ENCODE data around the gene MIEN1. TPM values are rescaled to one million over a fixed set of nuclear protein-coding genes. Genes with fewer than 3 reads are reported as not detected.
"Not testable (repeated sequence)": the region's sequence is repeated elsewhere in the genome, so short reads cannot be mapped to it uniquely, and the experiment has no call there.

The MIEN1 gene
- total RNA-seq: 10 to 100 TPM; 24.6 to 45.2 TPM

- Mint-ChIP-seq H3K36me3 (ENCODE audit: low read depth) (peaks cover 30% of the 10 kb centered on the region), H3K4me3 (peak within 1 kb of the TSS; percentile 94), H3K4me1 (peaks cover 8% of the 10 kb centered on the region), H3K27ac (peak within 1 kb of the TSS; percentile 89), H3K27me3 (no peaks in the 10 kb centered on the region), H3K9me3 (no peaks in the 10 kb centered on the region)
- ATAC-seq (replicated peaks): peak; percentile 97
Measured at GRCh38 chr17:39730095-39730921, at the start of gene MIEN1. Gene MIEN1, minus strand, starts transcription at chr17:39730532. Its CDS starts 37 bp downstream, at chr17:39730495.

- Mint-ChIP-seq H3K27ac (peak overlapping the region; percentile 95), H3K4me3 (peak overlapping the region; percentile 95), H3K9me3 (no peaks in the 10 kb centered on the region), H3K27me3 (no peaks in the 10 kb centered on the region), H3K36me3 (ENCODE audit: low read depth) (peaks cover 91% of the 10 kb centered on the region), H3K4me1 (peaks cover 47% of the 10 kb centered on the region)
- ATAC-seq (replicated peaks): peak; percentile 80
Measured at GRCh38 chr17:39777534-39778365, 47.4 kb upstream of the MIEN1 start.

DNA sequence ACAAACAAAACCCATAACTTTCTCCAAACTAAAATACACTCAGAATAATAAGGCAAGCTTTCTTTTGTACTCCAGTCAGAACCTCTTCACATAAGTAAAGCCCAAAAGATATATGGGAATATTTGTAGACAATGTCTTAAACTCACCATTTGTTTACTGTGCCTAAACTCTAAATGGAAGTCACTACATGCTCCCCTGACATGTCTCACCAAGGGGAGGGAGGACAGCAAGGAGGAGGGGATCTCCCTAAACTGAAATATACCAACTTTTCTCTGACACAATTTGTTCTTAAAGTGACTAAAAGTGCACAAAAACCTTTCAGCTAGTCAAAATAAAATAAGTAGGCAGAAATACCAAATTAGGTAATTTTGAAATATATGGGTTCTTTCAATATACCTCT is 45.9 kb upstream of the MIEN1 start:
- Mint-ChIP-seq H3K4me3 (peak overlapping the region; percentile 95), H3K4me1 (peaks cover 47% of the 10 kb centered on the region), H3K9me3 (no peaks in the 10 kb centered on the region), H3K27ac (peak overlapping the region; percentile 95), H3K36me3 (ENCODE audit: low read depth) (peaks cover 91% of the 10 kb centered on the region), H3K27me3 (no peaks in the 10 kb centered on the region)
- ATAC-seq (replicated peaks): peak; percentile 41

- no peaks in the 10 kb centered on the region for H3K9me3 Mint-ChIP-seq
- no peaks in the 10 kb centered on the region for H3K27me3 Mint-ChIP-seq
- peaks cover 95% of the 10 kb centered on the region for H3K36me3 Mint-ChIP-seq (ENCODE audit: low read depth)
- ATAC-seq (replicated peaks): peak; percentile 34
- H3K27ac Mint-ChIP-seq: peak overlapping the region; percentile 95
- peak overlapping the region; percentile 95 for H3K4me3 Mint-ChIP-seq
- H3K4me1 Mint-ChIP-seq: peaks cover 58% of the 10 kb centered on the region
Measured at GRCh38 chr17:39775031-39775430, 44.7 kb upstream of the MIEN1 start.

- H3K4me3 Mint-ChIP-seq: peak overlapping the region; percentile 95
- ATAC-seq (replicated peaks): no peak
- peaks cover 98% of the 10 kb centered on the region for H3K36me3 Mint-ChIP-seq (ENCODE audit: low read depth)
- H3K9me3 Mint-ChIP-seq: no peaks in the 10 kb centered on the region
- H3K4me1 Mint-ChIP-seq: peaks cover 60% of the 10 kb centered on the region
- H3K27ac Mint-ChIP-seq: peak overlapping the region; percentile 95
- H3K27me3 Mint-ChIP-seq: no peaks in the 10 kb centered on the region
Measured at GRCh38 chr17:39774047-39774446, 43.7 kb upstream of the MIEN1 start.

- H3K9me3 Mint-ChIP-seq: no peaks in the 10 kb centered on the region
- ATAC-seq (replicated peaks): no peak
- H3K4me1 Mint-ChIP-seq: peaks cover 67% of the 10 kb centered on the region
- H3K36me3 Mint-ChIP-seq (ENCODE audit: low read depth): peaks cover 98% of the 10 kb centered on the region
- H3K4me3 Mint-ChIP-seq: peak overlapping the region; percentile 95
- H3K27me3 Mint-ChIP-seq: no peaks in the 10 kb centered on the region
- peak overlapping the region; percentile 95 for H3K27ac Mint-ChIP-seq
Measured at GRCh38 chr17:39772987-39773934, 42.9 kb upstream of the MIEN1 start.

DNA sequence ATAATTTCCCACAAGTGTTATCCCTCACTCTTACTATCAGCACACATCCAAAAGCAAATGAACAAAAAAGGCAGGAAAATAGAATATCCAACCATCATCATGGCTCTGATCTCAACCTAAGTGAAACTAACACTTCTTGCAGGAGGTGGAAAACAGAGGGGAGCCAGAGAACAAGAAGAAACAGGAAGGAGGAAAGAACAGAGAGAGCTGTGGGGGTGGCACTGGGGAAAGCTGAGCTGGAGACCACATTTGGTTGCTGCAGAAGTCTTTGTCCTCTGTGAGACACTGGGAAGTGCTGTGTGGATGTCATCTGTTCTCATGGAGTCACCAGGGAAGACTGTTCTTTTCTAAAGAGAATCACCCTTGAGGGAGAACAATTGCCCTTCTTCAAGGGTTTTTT is 42.1 kb upstream of the MIEN1 start:
- Mint-ChIP-seq H3K4me3 (peak overlapping the region; percentile 95), H3K27me3 (no peaks in the 10 kb centered on the region), H3K36me3 (ENCODE audit: low read depth) (peaks cover 98% of the 10 kb centered on the region), H3K4me1 (peaks cover 72% of the 10 kb centered on the region), H3K9me3 (no peaks in the 10 kb centered on the region), H3K27ac (peak overlapping the region; percentile 95)
- ATAC-seq (replicated peaks): no peak

GRCh38 chr17:39769974-39770587 is 39.7 kb upstream of the MIEN1 start:
- Mint-ChIP-seq H3K27me3 (no peaks in the 10 kb centered on the region), H3K27ac (peak overlapping the region; percentile 95), H3K36me3 (ENCODE audit: low read depth) (peaks cover 98% of the 10 kb centered on the region), H3K4me1 (peaks cover 79% of the 10 kb centered on the region), H3K4me3 (peak overlapping the region; percentile 95), H3K9me3 (no peaks in the 10 kb centered on the region)
- ATAC-seq (replicated peaks): peak; percentile 80

DNA sequence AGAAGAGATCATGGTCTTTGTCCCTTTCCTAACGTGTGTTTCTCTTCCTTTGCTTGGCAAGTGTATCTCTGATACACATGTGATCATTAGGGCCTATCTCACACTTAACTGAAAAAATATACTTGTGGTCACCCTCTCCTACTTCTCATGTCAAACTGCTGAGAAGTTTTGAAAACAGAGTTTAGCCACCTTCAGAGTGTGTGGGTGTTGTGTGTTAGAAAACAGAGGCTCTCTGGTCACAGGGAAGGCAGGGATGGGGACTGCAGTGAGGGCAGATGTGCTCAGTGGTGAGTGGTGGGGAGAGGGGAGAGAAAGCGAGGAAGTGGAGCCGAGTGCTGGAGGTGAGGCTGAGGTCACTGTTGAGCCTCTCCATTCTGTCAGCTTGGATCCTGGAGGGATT is 36.8 kb upstream of the MIEN1 start:
- Mint-ChIP-seq H3K4me1 (peaks cover 68% of the 10 kb centered on the region), H3K36me3 (ENCODE audit: low read depth) (peaks cover 100% of the 10 kb centered on the region), H3K4me3 (peak overlapping the region; percentile 95), H3K9me3 (no peaks in the 10 kb centered on the region), H3K27me3 (no peaks in the 10 kb centered on the region), H3K27ac (peak overlapping the region; percentile 95)
- ATAC-seq (replicated peaks): peak; percentile 16

DNA sequence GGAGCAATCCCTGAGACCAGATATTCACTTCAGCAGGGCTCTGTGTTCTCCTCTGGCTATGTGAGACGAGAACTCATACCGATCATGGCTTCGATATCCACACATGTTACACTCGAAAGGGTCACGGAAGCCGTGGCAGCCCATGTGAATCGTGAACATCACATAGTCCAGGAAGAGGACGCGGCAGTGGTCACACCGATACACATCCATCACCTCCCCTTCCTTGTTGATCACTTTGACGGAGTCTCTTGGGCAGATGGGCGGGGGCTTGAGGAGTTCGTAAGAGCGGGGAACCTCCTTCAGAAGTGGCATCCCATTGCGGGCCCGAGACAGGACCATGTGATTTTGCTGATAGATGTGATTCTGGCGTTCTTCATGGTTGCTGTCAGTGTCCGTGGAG is 35.4 kb upstream of the MIEN1 start:
- Mint-ChIP-seq H3K4me3 (peak overlapping the region; percentile 95), H3K27me3 (no peaks in the 10 kb centered on the region), H3K36me3 (ENCODE audit: low read depth) (peaks cover 98% of the 10 kb centered on the region), H3K4me1 (peaks cover 57% of the 10 kb centered on the region), H3K9me3 (no peaks in the 10 kb centered on the region), H3K27ac (peak overlapping the region; percentile 95)
- ATAC-seq (replicated peaks): no peak

DNA sequence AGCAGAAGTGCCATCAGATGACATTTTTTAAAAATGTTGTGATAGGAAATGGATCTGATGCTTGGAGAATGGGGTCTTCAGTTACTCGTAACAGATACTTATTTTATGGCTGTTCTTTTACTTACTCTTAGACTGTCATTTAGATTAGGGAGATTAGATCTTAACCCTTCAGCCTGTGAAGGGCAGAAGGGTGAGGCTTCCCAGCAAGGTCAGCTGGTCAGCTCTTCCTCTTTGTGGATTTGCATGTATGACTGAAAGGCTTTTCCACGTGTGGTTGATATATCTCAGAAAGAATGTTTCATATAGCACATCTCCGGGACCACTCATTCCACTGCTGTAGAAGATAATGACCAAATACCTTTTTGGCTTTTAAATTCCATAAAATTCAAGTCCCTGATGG is 34.8 kb upstream of the MIEN1 start:
- Mint-ChIP-seq H3K27me3 (no peaks in the 10 kb centered on the region), H3K27ac (peak overlapping the region; percentile 95), H3K4me3 (peak overlapping the region; percentile 95), H3K4me1 (peaks cover 52% of the 10 kb centered on the region), H3K36me3 (ENCODE audit: low read depth) (peaks cover 96% of the 10 kb centered on the region), H3K9me3 (no peaks in the 10 kb centered on the region)
- no peak for ATAC-seq (replicated peaks)

DNA sequence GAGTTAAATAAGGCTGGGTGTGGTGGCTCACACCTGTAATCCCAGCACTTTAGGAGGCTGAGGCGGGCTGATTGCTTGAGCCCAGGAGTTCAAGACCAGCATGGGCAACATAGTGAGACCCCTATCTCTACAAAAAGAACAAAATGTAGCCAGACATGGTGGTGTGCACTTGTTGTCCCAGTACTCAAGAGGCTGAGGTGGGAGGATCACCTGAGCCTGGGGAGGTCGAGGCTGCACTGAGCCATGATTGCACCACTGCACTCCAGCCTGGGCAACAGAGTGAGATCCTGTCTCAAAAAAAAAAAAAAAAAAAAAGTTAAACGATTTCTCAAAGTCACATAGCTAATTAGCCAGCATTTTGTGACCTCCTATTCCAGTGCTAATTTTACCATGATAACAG is 33.8 kb upstream of the MIEN1 start:
- Mint-ChIP-seq H3K4me1 (peaks cover 51% of the 10 kb centered on the region), H3K36me3 (ENCODE audit: low read depth) (peaks cover 94% of the 10 kb centered on the region)
- H3K27me3 Mint-ChIP-seq; ATAC-seq (replicated peaks); H3K4me3 Mint-ChIP-seq; H3K9me3 Mint-ChIP-seq; H3K27ac Mint-ChIP-seq: not testable (repeated sequence)

GRCh38 chr17:39763051-39763820 is 32.9 kb upstream of the MIEN1 start:
- no peaks in the 10 kb centered on the region for H3K9me3 Mint-ChIP-seq
- peaks cover 94% of the 10 kb centered on the region for H3K36me3 Mint-ChIP-seq (ENCODE audit: low read depth)
- peak overlapping the region; percentile 41 for H3K27ac Mint-ChIP-seq
- no peaks in the 10 kb centered on the region for H3K27me3 Mint-ChIP-seq
- peaks cover 50% of the 10 kb centered on the region for H3K4me1 Mint-ChIP-seq
- peak overlapping the region; percentile 16 for H3K4me3 Mint-ChIP-seq
- no peak for ATAC-seq (replicated peaks)
